Upper lobe of left lung (tissue), 4 donors: ENCODE data around the gene NHERF1.

Experiments used
- POLR2A ChIP-seq, 4 donors: fragments of 450-650 bp; IDR thresholded peaks; one replicate each; pipeline ENCODE4 v1.5.1; 2016 to 2017; ENCODE audit warnings: antibody characterized with exemption in 4 of 4, mild to moderate bottlenecking in 2 of 4
- POLR2AphosphoS5 ChIP-seq, 2 donors: sonication (generic); formaldehyde crosslinking; IDR thresholded peaks; one replicate each; pipeline ENCODE4 v1.5.1; 2017; ENCODE audit warnings: antibody characterized with exemption in 2 of 2

DNA sequence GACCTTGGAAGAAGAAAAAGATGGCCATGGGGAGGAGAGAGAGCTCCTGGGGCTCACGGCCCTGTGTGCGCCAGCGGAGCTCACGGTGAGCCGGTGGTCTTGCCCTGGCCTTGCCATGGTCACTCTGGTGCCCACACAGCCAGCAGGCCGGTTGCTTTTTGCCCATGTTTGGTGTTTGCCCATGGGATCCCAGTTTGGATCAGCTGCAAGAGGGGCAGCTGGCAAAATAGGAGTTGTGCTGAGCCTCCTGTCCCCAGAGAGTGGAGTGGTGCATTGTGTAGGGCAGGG lies 1.6 kb downstream of the NHERF1 start:
- TF ChIP-seq POLR2AphosphoS5 (IDR thresholded peaks at IDR 0.05): no peak
- no peak for TF ChIP-seq POLR2A (IDR thresholded peaks at IDR 0.05)
